GM21825 (cell line): ENCODE measurements around the gene DRC1.
A peak's percentile ranks its signal among the peaks of the same experiment; 100 is the strongest.

Experiments
- ATAC-seq: cut with Tn5 transposase; IDR thresholded peaks from one replicate; pipeline ENCODE4 v1.9.1; 2021; ENCODE audit warnings: mild to moderate bottlenecking, moderate library complexity; ENCODE audit not compliant: unreplicated experiment

The DRC1 gene

DNA sequence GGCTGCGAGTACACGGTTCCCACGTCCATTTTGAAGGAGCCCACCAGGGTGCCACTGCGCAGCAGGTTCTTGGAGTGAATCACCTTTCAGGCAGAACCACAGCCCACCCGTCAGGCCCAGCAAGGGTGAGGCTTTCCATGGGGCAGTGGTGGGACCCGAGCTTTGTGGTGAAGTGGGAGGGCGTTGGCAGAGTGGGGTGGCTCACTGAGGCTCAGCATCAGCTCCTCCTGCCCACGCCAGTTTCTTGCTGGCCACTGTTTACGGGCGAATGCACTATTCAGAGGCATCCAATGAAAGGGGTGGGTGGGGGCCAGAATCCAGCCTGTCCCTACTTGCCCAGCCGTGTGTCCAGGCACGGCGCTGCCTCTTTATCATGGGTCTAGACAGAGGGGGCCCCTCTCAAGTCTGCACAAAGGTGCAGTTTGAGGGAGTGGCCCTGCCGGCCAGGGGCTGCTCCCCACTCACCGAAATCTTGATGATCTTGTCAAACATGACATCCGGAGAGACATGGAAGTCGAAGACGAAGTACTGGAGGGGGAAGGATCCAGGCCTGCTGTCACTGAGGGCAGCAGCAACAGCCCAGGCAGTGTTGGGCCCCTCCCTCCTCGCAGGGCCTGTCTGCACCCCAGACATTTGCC is 87.6 kb downstream of the DRC1 start:
- no peak for ATAC-seq

DNA sequence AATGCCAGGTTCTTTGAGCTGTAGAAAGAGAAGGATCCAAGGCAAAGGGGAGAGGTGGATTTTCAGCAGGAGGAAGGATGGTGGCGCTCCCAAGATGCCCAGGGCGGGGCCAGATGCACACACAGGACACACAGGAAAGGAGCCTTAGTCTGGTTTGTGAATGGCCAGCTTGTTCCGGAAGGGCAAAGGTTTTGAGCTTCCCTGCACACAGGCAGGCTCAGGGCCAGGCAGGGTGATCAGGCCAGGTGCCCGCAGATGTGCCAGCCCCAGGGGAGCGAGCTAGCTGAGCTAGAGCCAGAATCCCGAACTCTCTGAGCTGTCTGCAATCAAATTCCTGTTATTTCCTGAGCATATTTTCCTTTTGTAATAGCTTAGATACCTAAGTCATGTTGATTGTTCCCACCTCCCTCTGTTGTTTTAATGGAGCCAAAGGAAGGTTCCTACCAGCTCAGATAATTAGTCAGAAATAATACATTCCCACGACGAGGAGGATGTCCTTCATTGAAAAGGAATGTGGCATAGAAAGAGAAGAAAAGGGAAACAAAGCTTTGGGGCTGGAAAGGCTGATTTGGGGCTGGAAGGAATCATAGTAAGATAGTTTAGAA is 89.9 kb downstream of the DRC1 start:
- no peak for ATAC-seq

DNA sequence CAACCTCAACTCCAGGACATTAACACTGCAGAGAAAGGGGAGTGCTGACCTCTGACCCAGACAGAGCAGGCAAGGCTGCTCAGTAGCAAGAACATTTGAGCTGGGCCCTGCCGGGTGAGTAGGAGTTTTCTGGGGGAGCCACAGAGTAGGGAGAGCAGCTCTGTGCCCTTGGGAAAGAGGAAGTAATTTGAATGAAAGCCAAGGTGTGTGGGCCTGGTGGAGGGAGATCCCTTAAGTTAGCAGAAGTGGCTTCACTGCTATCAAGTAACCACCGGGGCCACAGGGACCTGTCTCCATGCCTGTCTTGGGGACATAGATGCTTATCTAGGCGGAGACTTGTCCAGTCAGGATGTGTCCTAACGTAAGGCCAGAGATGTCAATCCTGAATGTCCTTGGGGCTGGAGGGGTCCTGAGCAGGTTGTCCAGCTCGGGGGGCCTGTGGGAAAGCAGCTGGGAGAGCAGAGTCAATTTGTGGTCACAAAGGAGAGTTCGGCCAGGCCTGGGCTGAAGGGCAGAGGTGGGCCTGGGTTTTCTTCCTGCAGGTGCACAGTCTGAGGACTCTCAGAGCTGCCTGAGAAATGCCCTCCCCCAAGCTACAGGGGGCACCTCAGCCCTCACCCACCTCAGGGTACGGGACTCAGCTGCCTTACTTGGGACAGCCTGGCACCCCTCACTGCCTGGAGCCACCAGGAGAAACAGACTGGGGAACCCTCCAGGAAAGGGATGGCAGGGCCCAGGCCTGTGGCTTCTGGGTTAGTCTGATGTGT is 91.2 kb downstream of the DRC1 start:
- no peak for ATAC-seq

DNA sequence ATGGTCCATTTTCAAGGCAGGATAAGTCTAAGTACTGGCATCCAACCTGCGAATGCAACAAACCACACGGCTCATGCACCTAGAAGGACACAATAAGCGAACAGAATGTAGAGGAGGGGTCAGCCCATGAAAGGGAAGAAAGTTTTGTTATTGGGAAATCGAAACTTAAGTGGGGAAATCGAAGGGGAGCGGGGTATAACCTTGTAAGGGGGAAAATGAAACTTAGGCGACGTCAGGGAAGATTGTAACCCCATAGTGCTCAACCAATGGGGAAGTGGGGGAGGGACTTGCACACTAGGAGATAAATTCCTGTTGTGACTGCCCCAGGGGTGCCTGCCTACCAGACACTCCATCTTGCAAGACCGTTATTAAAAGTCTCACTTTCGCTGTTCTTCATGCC is 91.8 kb downstream of the DRC1 start:
- no peak for ATAC-seq

DNA sequence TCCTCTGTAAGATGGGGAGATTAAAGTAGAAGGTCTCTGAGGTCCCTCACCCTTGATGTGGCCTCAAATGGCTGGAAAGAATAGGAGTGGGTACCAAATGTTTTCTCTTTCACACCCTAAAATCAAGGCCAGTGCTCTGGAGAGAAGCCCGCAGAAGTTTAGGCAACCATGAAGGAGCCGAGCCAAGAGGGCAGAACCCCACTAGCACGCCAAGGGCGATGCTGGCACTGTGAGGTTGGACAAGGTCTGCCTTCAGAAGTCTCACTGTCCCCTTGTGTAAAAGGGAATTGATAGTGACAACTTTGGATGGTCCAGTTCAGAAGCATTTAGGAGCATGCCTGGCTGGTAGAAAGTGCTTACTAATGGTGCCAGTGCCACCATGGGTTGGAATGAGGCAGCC is 92.5 kb downstream of the DRC1 start:
- ATAC-seq, result no peak

DNA sequence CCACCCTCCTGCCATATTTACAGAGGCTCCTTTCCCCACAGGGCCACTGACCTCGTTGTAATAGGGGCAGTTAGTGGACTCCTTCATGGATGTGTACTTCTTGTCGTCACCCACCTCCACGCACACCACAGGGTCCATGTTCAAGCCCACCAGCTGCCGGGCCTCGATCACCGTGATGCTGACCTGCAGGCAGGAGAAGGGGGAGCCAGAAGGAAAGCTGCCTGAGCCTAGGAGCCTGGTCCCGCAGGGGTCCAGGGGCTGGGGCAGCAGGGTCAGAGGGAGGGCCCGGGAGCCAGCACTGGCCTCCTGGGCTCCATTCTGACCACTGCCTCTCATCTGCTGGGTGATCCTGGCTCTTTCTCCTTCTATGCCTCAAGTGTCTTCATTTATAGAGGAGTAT is 93.2 kb downstream of the DRC1 start:
- no peak for ATAC-seq

DNA sequence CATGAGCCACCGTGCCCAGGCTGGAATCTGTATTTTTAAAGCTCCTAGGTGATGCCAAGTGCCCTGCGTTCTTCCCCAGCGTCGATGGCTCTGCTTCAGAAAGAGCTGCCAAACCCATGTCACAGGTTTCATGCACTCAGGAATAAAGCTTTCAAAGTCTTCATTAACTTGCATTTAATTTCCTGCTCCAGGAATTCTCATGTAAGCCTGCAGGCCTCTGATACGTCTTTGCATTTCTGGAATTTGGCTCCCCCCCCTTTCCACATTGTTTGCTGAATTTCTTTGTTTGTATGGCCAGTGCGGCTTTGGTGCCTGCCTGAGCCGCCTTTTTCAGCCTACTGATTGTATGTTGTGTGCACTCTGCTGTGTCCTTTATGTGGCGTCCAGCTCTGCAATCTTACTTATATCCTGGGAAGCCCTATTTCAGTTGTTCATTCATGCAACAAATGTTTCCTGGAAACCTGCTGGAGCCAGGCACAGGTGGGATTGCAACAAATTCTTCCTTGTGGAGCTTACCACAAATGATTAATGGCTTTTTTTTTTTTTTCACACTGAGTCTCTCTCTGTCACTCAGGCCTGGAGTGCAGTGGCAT is 94.1 kb downstream of the DRC1 start:
- ATAC-seq, result no peak

DNA sequence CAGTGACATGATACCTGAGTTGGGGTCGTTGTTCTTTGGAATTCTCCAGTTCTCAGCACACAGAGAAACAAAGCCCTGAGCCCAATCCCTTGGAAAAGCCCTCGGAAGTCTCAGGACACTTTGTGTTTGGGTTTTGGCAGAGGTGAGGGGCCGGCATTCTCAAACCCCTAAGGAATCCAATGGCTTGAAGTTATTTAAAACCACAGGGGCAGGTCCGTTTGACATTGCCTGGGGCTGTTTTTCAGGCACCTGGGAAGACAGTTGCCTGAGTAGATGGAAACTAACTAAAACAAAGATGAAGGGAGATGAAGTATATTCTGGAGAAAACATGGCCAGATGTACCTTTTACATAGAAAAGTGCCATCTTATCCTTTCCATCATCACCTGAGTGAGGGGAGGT is 98.7 kb downstream of the DRC1 start:
- no peak for ATAC-seq

DNA sequence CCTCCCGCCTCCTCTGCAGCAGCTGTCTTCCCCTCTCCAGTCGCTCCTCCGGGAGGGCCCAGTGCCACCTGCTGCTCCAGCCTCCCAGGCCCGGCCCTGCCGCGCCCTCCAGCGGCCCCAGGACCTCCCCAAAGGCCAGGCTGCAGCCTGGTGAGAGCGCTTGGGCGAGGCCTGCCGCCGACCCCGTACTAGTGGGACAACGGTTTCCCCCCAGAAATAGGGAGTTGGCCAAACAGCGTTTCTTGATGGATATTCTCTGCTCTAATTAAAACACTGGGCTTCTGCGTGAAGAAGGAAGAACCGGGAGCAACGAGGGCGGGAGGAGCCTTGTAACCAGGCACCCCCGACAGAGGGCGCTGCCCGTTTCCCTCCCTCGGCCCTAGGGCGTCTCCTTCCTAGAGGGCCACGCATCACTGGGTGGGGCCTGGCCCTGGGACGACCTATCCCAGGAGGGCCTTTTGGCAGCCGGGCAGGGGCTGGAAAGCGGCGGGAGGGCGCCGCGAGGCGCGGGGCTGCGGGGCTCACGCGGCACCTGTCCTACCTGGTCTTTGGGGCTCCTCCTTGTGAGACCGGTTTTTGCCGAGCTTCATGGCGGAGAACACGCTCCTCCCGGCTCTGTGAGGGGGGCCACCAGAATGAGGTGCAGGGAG is 101.6 kb downstream of the DRC1 start:
- peak; percentile 77 for ATAC-seq

DNA sequence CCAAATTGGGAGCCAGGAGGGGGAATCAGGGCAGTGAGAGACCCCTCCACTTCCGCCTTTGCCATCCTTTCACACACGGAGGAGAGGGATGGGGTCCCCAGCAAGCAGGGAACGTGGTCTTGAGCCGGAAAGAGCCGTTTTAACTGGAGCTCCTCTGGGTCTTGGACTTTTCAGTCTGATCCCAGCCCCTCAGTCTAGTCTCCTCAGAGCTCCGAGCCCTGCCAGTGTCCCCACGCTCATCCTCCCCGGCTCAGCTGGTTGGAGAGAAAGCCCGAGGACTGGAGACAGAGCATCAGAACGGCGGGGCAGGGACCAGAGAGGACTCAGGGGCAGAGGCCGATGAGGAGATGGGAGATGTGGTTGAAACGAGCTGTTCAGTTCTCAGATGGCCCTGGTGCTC is 102.3 kb downstream of the DRC1 start:
- no peak for ATAC-seq

DNA sequence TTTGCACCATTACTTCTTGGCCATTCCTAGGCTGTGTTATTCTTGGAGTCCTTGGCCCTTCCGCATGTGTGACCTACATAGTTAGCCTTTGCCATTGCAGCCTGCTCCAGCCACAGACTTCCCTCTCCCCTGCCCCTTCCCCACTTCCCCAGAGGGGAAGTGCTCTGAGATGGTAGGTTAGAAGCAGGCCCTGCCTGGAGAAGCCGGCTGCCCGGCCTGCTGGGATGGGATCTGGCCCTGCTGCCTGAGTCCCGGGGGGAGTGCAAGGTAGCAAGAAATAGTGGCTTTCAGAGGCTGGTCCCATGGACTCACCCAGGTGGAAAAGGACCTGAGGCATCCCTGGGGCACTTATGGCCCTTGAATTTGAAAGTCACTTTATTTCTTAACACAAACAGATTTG is 104.6 kb downstream of the DRC1 start:
- no peak for ATAC-seq
